Osteocyte (in vitro differentiated cells): ENCODE data around the gene ALK. TPM values are rescaled to one million over a fixed set of nuclear protein-coding genes. Genes with fewer than 3 reads are reported as not detected.

Source experiments
- DNase-seq: peaks from one replicate; pipeline ENCODE4 v3.0.0; 2021; ENCODE audit warnings: mixed read lengths; ENCODE audit not compliant: unreplicated experiment; ENCODE audit errors: extremely low spot score
- H3K27ac Mint-ChIP-seq: one replicate; pipeline ENCODE4 v1.8.0; 2021; ENCODE audit warnings: mild to moderate bottlenecking, mixed read lengths; ENCODE audit not compliant: unreplicated experiment
- H3K27me3 Mint-ChIP-seq: one replicate; pipeline ENCODE4 v1.8.0; 2021; ENCODE audit warnings: mixed read lengths; ENCODE audit not compliant: unreplicated experiment
- H3K36me3 Mint-ChIP-seq: one replicate; pipeline ENCODE4 v1.8.0; 2021; ENCODE audit warnings: mixed read lengths; ENCODE audit not compliant: unreplicated experiment
- H3K4me1 Mint-ChIP-seq: one replicate; pipeline ENCODE4 v1.8.0; 2021; ENCODE audit warnings: mixed read lengths; ENCODE audit not compliant: unreplicated experiment
- H3K4me3 Mint-ChIP-seq: one replicate; pipeline ENCODE4 v1.8.0; 2021; ENCODE audit warnings: mild to moderate bottlenecking, moderate library complexity, mixed read lengths; ENCODE audit not compliant: unreplicated experiment
- H3K9me3 Mint-ChIP-seq: one replicate; pipeline ENCODE4 v1.8.0; 2021; ENCODE audit warnings: mixed read lengths; ENCODE audit not compliant: unreplicated experiment
- CTCF ChIP-seq: fragments of 200-600 bp; sonication (generic); IDR thresholded peaks from 2 replicates; pipeline ENCODE4 v1.5.0; 2021; ENCODE audit warnings: antibody characterized with exemption, mild to moderate bottlenecking, moderate library complexity
- total RNA-seq: library from RNA; stranded (reverse); gene quantifications from 2 replicates; pipeline ENCODE4 v1.2.1, GENCODE V29; 2021

The ALK gene
- total RNA-seq, 1 donor from 2014 or later = not detected

GRCh38 chr2:29155578-29155977 is 765.8 kb downstream of the ALK start:
- H3K9me3 Mint-ChIP-seq = no peaks in the 10 kb centered on the region
- no peak for TF ChIP-seq CTCF
- H3K27me3 Mint-ChIP-seq = no peaks in the 10 kb centered on the region
- peaks cover 59% of the 10 kb centered on the region for H3K36me3 Mint-ChIP-seq
- H3K27ac Mint-ChIP-seq = no peak overlapping the region
- H3K4me1 Mint-ChIP-seq = no peaks in the 10 kb centered on the region
- no peak overlapping the region for H3K4me3 Mint-ChIP-seq
- DNase-seq = no peak

- Mint-ChIP-seq H3K9me3 (no peaks in the 10 kb centered on the region), H3K27ac (no peak overlapping the region), H3K4me3 (no peak overlapping the region), H3K36me3 (peaks cover 56% of the 10 kb centered on the region), H3K4me1 (no peaks in the 10 kb centered on the region), H3K27me3 (no peaks in the 10 kb centered on the region)
- DNase-seq = no peak
- no peak for TF ChIP-seq CTCF
Observed at GRCh38 chr2:29154610-29155009, 766.8 kb downstream of the ALK start.

GRCh38 chr2:29147963-29148362 is 773.4 kb downstream of the ALK start:
- no peak for DNase-seq
- H3K27ac Mint-ChIP-seq = no peak overlapping the region
- no peak for TF ChIP-seq CTCF
- H3K9me3 Mint-ChIP-seq = no peaks in the 10 kb centered on the region
- H3K4me3 Mint-ChIP-seq = no peak overlapping the region
- peaks cover 34% of the 10 kb centered on the region for H3K36me3 Mint-ChIP-seq
- no peaks in the 10 kb centered on the region for H3K4me1 Mint-ChIP-seq
- no peaks in the 10 kb centered on the region for H3K27me3 Mint-ChIP-seq

GRCh38 chr2:29146197-29146596 is 775.2 kb downstream of the ALK start:
- Mint-ChIP-seq H3K9me3 (peaks cover under 1% of the 10 kb centered on the region), H3K36me3 (peaks cover 28% of the 10 kb centered on the region), H3K27ac (no peak overlapping the region), H3K27me3 (no peaks in the 10 kb centered on the region), H3K4me1 (no peaks in the 10 kb centered on the region), H3K4me3 (no peak overlapping the region)
- DNase-seq = no peak
- TF ChIP-seq CTCF = no peak

- no peaks in the 10 kb centered on the region for H3K4me1 Mint-ChIP-seq
- DNase-seq = no peak
- peaks cover 15% of the 10 kb centered on the region for H3K9me3 Mint-ChIP-seq
Observed at GRCh38 chr2:29143657-29144056, 777.7 kb downstream of the ALK start.

More at GRCh38 chr2:29143657-29144056, 777.7 kb downstream of the ALK start:
- Mint-ChIP-seq H3K36me3 (peaks cover 41% of the 10 kb centered on the region), H3K27me3 (no peaks in the 10 kb centered on the region), H3K27ac (no peak overlapping the region), H3K4me3 (no peak overlapping the region)
- no peak for TF ChIP-seq CTCF

Other genes with a start within 250 kb of the ALK start
- gene YPEL5, start 225.4 kb upstream of the ALK start, total RNA-seq = 86.0 and 96.1 TPM in 2 replicates